HG02623 (cell line): ENCODE data around the gene GRIK5.
"Not testable (repeated sequence)": the region's sequence is repeated elsewhere in the genome, so short reads cannot be mapped to it uniquely, and the experiment has no call there.

Experiments used
- ATAC-seq: cut with Tn5 transposase; IDR thresholded peaks from one replicate; pipeline ENCODE4 v1.9.1; 2021; ENCODE audit warnings: moderate library complexity; ENCODE audit not compliant: unreplicated experiment

The GRIK5 gene

DNA sequence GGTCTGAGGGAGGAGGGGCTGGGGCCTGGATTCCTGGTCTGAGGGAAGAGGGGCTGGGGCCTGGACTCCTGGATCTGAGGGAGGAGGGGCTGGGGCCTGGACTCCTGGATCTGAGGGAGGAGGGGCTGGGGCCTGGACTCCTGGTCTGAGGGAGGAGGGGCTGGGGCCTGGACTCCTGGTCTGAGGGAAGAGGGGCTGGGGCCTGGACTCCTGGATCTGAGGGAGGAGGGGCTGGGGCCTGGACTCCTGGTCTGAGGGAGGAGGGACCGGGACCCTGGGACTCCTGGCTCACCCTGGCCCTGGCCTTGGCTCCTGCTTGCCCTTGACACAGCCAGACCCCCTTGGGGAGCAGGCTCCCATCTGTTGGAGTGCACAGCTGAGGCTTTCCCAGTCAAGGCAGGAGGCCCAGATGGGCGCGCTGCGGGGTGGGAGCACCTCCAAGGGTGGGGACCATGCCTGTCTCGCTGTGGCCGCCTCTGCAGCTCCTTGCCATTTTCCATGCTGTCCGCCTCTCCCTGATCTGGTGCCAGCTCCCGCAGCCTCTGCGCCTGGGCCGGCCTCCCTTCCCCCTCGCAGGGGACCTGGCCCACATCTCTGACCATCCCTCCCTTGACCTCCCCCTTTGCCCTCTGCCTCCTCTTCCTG, 78.0 kb downstream of the GRIK5 start:
- not testable (repeated sequence) for ATAC-seq

DNA sequence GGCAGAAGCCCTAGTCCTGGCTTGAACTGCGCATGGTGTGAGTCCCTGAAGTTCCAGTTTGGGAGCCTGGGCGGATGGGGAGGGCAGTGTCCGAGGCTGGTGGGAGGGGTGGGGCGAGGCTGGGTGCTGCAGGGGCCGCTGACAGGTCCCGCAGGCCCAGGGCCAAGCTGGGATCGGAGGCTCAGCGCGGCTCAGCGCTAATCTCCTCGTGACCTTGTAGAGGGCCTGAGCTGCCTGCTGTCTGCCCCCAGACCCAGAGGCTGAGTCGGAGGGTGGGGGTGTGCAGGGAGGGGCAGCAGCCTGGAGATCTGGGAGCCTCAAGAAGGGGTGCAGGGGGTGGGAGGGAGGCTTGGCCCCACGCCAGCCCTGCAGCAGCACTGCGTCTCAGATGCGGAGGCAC, 79.0 kb downstream of the GRIK5 start:
- no peak for ATAC-seq

DNA sequence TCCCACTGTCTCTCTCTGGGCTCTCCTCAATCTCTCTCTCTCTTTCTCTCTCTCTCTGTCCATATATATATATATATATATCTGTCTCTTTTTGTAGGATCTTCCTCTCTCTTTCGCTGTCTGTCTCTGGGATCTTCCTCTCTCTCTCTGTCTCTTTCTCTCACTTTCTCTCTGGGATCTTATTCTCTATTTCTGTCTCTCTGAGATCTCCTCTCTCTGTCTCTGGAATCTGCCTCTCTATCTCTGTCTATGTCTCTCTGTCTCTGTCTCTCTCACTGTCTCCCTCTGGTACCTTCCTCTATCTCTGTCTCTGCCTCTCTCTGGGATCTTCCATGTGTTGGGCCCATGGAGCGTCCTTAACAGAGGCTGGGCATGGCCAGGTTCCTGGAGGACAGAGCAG, 79.4 kb downstream of the GRIK5 start:
- no peak for ATAC-seq

DNA sequence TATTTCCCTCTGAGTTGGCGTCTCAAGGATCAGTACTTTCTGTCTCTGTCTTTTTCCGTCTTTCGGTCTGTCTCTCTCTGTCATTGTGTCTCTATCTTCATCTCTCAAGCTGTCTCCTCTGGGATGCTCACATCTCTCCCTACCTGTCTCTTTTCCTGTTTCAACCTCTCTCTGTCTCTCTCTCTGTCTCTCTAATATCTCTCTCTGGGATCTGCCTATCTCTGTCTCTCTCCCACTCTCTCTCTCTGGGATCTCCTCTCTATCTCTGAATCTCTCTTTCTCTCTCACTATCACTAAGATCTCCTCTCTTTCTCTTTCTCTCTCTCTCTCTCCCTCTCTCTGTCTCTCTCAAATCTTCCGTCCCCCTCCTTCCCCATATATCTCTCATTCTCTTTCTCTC, 80.0 kb downstream of the GRIK5 start:
- no peak for ATAC-seq

DNA sequence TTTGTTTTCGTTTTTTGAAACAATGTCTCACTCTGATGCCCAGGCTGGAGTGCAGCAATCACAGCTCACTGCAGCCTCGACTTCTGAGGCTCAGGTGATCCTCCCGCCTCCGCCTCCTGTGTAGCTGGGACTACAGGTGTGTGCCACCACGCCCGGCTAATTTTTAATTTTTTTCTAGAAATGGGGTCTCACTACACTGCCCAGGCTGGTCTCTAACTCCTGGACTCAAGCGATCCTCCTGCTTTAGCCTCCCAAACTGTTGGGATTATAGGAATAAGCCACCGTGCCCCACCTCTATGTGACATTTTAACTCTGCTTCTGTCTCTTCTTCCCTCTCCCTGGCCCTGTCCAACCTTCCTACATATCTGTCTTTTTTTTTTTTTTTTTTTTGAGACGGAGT, 81.1 kb downstream of the GRIK5 start:
- ATAC-seq = no peak

DNA sequence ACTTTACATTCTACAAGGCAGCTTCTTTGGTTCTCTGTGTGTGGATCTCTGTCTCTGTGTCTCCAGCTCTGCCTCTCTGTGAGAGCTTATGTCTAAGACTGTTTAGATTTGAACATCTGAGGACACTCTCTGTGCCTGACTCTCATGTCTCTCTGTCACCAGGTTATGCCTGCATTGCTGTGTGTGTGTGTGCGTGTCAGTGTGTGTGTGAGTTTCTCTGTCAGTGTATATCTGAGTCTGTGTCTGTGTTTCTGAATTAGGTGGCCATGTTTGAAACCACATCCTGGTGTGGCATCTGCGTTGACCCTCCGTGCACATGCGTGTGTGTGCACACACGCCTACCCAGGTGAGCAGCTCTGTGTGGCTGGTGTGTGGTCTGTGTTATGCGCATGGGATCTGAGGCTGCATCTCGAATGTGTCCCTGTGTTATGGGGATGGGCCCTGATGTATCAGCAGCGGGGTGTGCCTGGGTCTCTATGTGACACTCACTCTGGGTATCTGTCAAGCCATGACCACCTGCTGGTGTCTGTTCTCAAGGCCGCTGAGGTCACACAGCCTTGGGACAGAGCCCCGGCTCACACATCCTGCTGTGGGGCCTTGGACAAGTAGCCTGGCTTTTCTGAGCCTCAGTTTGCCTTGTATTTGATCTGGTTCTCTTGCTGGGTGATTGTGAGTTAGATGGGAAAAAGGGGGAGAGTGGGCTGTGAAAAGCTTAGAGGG, 82.7 kb downstream of the GRIK5 start:
- no peak for ATAC-seq

DNA sequence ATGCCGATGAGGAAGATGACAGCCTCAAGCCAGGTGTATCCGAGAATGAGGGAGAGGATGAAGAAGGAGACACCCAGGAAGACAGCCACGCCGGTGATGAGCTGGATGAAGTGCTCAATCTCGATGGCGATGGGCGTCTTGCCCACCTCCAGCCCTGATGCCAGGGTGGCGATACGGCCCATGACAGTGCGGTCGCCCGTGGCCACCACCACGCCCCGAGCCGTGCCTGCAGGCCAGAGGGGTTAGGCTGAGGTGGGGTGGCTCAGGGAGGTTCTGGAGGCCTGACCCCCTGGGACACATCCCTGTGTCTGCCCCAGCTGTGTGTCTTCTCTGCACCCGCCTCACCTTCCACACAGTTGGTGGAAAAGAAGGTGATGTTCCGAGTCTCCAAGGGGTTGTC, 85.0 kb downstream of the GRIK5 start:
- no peak for ATAC-seq

DNA sequence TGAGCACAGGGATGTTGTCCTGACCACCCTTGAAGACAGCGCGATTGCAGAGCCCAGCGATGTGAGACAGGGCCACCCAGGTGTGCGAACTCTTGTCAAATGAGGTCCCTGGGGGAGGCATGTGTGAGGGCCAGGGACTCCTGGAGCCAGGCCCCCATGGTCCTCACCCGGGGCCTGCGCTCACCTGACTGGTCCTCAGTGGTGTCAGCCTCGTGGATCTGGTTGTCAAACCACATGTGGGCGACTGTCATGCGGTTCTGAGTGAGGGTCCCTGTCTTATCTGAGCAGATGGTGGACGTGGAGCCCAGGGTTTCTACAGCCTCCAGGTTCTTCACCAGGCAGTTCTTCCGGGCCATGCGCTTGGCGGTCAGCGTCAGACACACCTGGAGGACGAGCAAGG, 88.3 kb downstream of the GRIK5 start:
- no peak for ATAC-seq

DNA sequence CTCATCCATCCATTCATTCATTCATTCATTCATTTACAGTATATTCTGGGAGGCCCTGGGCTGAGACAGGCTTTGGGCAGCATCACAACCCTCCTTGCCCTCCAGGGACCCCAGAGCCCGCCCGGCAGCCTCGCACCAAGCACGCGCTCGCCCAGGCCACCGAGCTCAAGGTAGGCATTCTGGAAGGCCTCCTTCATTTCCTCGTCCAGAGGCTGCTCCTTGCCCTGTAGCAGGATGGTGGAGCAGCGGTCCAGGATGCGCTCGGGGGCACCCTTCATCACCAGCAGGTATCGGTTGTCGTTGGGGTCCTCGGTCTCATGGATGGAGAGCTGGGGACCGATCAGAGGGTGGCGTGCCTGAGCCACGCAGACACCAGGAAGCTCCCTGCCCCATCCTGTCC, 91.5 kb downstream of the GRIK5 start:
- ATAC-seq = no peak

DNA sequence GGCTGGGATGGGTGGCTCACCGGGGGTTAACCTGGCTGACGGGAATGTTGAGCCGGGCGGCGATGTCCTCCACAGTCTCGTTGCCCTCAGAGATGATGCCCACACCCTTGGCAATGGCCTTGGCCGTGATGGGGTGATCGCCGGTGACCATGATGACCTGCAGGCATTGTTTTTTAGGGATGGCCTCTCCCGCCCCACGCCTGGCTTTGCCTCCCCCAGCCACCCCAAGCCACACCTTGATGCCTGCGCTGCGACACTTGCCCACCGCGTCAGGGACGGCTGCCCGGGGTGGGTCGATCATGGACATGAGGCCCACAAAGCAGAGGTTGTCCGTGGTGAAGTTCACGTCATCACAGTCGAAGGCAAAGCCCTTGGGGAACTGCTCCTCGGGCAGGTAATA, 92.1 kb downstream of the GRIK5 start:
- no peak for ATAC-seq

DNA sequence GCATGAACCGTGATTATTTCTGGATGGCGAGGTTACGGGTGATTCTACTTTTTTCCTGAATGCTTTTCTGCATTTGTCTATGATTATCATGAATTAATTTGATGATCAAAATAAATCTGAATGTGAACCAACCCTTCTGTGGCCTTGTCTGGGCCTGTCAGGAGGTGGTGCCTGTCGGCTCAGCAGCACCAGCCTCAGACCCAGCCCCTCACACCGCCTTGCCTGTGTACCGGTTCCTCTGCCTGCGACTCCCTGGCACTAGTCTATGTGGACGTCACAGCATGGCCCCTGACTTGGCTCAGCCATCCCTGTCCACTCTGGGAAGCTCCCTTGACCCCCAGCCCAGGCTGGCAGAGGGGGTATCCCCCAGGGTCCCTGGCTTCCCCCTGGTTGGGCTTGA, 95.4 kb downstream of the GRIK5 start:
- no peak for ATAC-seq

DNA sequence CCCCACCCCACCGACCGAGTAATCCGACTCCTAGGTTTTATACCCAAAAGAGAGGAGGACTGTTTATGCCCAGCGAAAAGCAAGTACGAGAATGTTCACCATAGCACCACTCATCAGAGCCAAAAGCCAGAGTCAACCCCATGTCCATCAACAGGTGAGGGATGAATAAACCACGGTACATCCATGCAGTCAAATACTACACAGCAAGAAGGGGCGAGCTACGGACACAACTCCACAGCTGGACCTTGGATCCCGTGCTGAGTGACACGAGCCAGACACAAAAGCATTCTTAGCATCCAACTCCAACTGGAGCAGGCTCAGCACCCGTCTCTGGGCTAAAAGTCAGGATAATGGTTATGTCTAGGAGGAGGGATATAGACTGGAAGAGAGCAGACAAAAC, 98.6 kb downstream of the GRIK5 start:
- ATAC-seq = no peak

DNA sequence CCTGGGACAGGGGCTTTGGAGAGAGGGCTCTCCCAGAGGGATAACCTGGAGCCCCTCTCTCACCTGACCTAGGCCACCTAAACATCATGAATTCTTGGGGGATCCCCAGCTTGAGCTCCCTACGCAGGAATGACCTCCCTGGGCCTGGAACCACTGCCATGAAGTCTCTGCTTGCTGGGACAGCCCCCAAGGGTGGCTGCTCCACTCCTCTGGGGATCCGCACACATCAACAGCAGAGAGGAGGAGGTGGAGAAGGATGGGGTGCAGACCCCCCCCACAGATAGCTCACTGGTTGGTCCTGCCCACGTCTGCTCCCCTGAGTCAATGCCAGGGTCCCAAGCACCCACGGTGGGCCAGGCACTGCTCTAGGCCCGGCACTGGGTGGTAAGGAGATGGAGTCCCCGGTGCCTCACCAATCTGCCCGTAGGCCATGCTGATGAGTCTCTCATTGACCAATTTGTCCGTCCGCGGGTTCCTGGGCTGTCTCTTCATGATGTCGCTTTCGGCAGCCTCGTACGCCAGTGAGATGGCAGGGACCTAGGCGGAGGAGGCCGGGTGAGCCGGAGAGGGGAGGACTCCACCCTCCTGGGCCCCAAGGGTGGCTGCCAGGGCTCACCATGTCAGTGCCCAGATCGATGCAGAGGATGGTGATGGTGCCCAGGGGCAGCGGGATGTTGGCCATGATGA, 100.1 kb downstream of the GRIK5 start:
- ATAC-seq = no peak

DNA sequence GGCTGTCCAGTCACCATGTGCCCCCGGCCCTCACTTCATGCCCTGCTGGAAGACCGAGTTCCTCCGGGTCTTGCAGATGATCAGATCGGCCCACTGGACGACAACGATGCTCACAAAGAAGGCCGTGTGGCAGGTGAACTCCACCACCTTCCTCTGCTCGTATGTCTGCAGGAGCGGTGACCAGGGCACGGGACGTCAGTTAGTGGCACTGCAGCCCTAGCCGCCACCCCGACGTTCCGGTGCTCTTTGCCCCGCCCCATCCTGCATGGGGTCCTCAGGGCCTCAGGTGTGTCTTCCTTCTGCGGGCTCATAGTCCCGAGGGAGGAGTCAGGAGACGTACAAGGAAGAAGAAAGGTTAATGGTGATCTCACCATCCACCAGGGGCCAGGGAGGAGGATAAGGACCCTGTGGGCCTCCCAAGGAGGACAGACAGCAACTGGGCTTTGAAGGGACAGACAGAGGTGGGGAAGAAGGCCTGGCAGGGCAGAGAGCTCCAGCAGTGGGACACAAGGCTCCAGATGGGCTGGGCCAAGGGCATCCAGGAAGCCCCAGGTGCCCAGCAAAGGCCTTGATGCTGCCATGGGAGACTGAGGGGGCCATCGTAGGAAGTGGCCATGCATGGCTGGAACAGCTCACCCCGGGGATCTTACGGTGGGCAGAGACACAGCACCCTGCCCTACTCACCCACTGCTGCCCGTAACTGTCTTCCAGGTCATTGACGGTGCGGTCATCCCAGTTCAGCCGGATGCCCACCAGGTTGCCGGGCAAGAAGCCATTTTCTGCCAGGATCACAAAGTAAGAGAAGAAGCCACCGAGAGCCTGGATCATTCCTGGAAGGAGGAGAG, 101.0 kb downstream of the GRIK5 start:
- no peak for ATAC-seq

DNA sequence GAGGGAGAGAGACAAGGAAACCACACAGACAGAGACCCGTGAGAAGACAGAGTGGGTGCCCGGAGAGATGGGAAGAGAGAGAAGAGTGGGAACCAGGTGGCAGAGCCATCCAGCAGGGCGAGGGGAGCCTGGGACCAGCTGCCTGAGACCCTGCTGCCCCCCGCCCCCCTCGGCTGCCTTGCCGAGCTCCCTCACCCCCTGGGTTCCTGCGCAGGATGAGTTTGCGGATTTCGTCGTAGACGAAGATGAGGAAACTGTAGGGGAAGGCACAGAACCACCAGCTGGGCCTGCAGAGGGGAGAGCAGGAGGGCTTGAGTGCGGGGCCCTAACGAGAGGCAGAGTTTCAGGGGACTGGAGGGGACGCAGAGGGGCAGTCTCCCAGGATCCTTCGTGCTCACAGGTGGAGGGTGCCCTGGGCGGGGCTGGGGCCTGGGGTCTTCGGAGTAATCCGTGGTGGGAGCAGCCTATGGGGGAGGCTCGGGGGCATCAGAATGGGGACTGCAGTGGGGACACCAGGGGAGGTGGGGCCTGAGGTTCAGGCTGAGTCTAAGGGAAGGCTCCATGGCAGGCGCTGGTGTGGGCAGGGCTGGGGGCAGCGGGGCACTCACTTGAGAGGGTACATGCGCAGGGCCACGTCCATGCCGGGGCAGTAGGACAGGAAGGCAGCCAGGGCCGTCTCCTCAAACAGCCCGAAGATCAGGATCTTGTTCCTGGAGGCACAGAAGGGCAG, 102.8 kb downstream of the GRIK5 start:
- ATAC-seq = no peak

DNA sequence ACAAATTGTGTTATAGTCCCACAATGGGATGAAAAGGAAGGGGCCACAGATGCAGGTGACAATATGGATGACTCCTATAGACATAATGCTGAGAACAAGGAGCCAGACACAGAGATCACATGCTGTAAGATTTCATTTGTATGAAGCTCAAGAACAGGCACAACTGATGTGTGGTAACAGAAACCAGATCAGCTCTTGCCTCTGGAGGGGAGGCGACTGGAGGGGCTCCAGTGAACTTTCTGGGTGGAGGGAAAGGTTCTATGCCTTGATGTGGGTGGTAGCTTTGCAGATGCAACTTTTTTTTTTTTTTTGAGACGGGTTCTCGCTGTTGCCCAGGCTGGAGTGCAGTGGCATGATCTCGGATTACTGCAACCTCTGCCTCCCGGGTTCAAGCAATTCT, 104.9 kb downstream of the GRIK5 start:
- no peak for ATAC-seq

DNA sequence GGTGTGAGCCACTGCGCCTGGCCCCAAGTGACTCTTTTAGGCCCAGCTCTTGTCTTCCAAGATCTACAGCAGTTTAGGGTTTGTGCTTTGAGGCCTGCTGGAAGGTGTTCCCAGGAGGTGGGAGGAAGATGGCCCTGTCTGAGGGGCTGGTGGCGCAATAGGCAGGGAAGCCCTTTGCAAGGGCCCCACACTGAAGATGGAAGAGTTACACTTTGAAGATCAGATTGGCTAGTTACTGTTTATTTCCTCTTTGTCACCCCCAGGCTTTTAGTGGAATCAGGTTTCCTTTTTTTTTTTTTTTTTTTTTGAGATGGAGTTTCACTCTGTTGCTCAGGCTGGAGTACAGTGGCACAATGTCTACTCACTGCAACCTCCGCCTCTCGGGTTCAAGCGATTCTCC, 109.0 kb downstream of the GRIK5 start:
- ATAC-seq = no peak

DNA sequence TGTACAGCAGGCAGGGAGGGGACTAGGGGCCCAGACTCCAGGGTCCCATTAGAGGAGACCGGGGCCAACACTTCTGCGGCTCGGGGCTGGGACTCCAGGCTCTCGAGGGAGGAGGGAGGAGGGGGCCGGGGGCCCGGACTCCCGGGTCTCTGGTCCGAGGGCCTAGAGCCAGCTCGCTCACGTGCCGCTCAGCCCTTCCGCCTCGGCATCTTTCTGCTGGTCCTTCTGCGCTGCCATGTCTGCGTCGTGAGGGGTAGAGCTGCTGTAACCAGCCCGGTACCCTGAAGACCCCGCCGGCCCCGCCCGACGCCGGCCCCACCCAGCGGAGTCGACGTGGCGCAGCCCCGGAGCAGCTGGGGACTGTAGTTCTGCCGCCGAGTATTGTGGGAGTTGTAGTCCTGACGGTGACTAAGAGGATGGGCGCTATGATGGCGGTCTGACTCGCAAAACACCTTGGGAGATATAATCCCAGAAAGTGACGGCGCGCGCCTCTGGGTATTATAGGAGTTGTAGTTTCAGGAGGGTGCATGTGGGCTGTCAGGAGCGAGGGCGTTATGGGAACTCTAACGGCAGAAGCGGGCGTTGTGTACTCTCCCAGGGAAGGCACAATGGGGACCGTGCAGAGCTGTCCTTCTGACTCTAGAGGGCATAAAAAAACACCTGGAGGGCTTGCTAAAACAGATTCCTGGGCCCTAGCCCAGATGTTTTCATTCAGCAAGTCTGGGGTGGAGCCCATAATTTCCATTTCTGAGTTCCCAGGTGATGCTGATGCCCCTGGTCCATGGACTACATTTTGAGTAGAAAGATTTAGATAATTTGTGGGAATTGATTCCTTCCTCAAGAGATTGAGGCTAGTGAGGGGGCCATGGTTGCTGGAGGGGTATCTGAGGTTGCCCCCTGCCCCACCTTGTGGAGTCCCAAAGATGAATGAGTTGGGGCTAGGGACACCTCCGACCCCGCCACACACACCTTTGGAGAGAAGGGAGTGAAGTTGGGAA, 110.7 kb downstream of the GRIK5 start, which contains the start of gene RABAC1:
Gene RABAC1, minus strand, starts transcription at position 266 of the 998 bp plus-strand sequence. Its CDS starts 29 bp downstream, at position 237.
- ATAC-seq = peak; percentile 89

DNA sequence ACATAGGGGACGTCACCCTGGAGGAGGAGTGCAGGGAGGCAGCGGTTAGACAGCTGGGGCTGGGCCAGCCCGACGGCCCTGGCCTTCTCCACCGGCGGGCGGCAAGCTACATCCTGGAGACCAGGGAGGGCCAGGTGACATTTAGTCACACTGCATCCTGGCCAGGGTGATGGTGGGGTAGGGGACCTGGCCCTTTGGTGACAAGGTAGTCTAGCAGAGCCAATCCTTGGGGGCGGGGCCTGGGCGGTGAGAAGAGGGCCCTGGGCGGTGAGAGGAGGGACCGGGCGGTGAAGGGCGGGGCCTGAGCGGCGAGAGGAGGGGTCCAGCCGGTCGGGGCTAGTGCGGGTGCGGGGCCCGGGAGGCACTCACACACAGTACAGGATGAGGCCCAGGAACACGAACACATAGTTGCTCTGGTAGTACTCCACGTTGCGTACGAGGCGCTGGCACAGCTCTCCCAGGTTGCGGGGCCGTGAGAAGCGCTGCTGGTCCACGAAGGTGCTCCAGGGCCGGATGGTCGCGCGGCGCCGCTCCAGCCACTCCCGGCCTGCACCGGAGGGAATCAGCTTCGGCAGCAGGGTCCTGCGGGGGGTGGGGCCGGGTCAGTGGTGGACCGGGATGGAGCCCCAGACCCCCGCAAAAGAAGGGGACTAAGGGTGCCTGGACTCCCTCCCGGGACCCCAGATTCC, 111.5 kb downstream of the GRIK5 start:
- ATAC-seq = peak; percentile 40
